SK-N-SH treated with all-trans-retinoic acid at 6 μM for 48 hours (cell line): ENCODE results near the gene CUBN.

Experiments used
- ATAC-seq: fragments of 200-7000 bp; cut with Tn5 transposase; 3 replicates; pipeline ENCODE4 v1.9.1; 2020; ENCODE audit warnings: mild to moderate bottlenecking, moderate library complexity
- ARNTL ChIP-seq: fragments of 450-650 bp; formaldehyde crosslinking; IDR thresholded peaks from 2 replicates; pipeline ENCODE4 v1.5.0; 2020; ENCODE audit warnings: low read depth, mild to moderate bottlenecking, moderate library complexity, borderline replicate concordance
- BACH2 ChIP-seq: fragments of 250-450 bp; sonication (Bioruptor Pico); IDR thresholded peaks from 2 replicates; pipeline ENCODE4 v1.9.0; 2021; ENCODE audit warnings: mild to moderate bottlenecking, borderline replicate concordance
- CREB5 ChIP-seq: fragments of 250-450 bp; sonication (Bioruptor Pico); IDR thresholded peaks from 2 replicates; pipeline ENCODE4 v1.5.1; 2020; ENCODE audit warnings: low read depth, mild to moderate bottlenecking, moderate library complexity
- CSRNP3 ChIP-seq: fragments of 250-450 bp; sonication (Bioruptor Pico); IDR thresholded peaks from 2 replicates; pipeline ENCODE4 v1.5.1; 2021; ENCODE audit warnings: mild to moderate bottlenecking, moderate library complexity
- ESRRG ChIP-seq: fragments of 250-450 bp; sonication (Bioruptor Pico); IDR thresholded peaks from 2 replicates; pipeline ENCODE4 v1.6.1; 2021; ENCODE audit warnings: mild to moderate bottlenecking
- GLIS3 ChIP-seq: fragments of 250-450 bp; sonication (Bioruptor Pico); IDR thresholded peaks from 2 replicates; pipeline ENCODE4 v1.5.0; 2020; ENCODE audit warnings: mild to moderate bottlenecking, moderate library complexity
- ISL1 ChIP-seq: fragments of 250-450 bp; sonication (Bioruptor Pico); IDR thresholded peaks from 2 replicates; pipeline ENCODE4 v2.1.2; 2022; ENCODE audit warnings: mild to moderate bottlenecking, moderate library complexity
- OSR1 ChIP-seq: fragments of 250-450 bp; sonication (Bioruptor Pico); IDR thresholded peaks from 2 replicates; pipeline ENCODE4 v1.8.0; 2022; ENCODE audit warnings: moderate library complexity, mild to moderate bottlenecking, inconsistent platforms
- PATZ1 ChIP-seq: fragments of 250-450 bp; sonication (Bioruptor Pico); IDR thresholded peaks from 2 replicates; pipeline ENCODE4 v1.8.0; 2020; ENCODE audit warnings: mild to moderate bottlenecking, moderate library complexity, borderline replicate concordance
- POU6F1 ChIP-seq: fragments of 250-450 bp; sonication (Bioruptor Pico); IDR thresholded peaks from 2 replicates; pipeline ENCODE4 v1.8.0; 2021; ENCODE audit warnings: low read depth, mild to moderate bottlenecking, moderate library complexity, borderline replicate concordance
- PPARA ChIP-seq: fragments of 250-450 bp; sonication (Bioruptor Pico); IDR thresholded peaks from 2 replicates; pipeline ENCODE4 v1.5.0; 2020; ENCODE audit warnings: mild to moderate bottlenecking, borderline replicate concordance
- RARB ChIP-seq: fragments of 250-450 bp; sonication (Bioruptor Pico); IDR thresholded peaks from 2 replicates; pipeline ENCODE4 v1.8.0; 2021; ENCODE audit warnings: mild to moderate bottlenecking, moderate library complexity
- SNAI2 ChIP-seq: fragments of 250-450 bp; sonication (Bioruptor Pico); IDR thresholded peaks from 2 replicates; pipeline ENCODE4 v1.5.0; 2020; ENCODE audit warnings: mild to moderate bottlenecking, moderate library complexity
- TCF4 ChIP-seq: fragments of 250-450 bp; sonication (Bioruptor Pico); IDR thresholded peaks from 2 replicates; pipeline ENCODE4 v1.8.0; 2021; ENCODE audit warnings: mild to moderate bottlenecking, moderate library complexity, borderline replicate concordance
- TOX ChIP-seq: fragments of 250-450 bp; sonication (Bioruptor Pico); IDR thresholded peaks from 2 replicates; pipeline ENCODE4 v1.8.0; 2021; ENCODE audit warnings: mild to moderate bottlenecking, moderate library complexity, borderline replicate concordance
- TSHZ2 ChIP-seq: fragments of 250-450 bp; sonication (Bioruptor Pico); IDR thresholded peaks from 2 replicates; pipeline ENCODE4 v1.5.0; 2020; ENCODE audit warnings: mild to moderate bottlenecking, moderate library complexity
- ZC3H10 ChIP-seq: fragments of 250-450 bp; sonication (Bioruptor Pico); IDR thresholded peaks from 2 replicates; pipeline ENCODE4 v1.5.1; 2021; ENCODE audit warnings: mild to moderate bottlenecking, moderate library complexity
- ZFP3 ChIP-seq: fragments of 250-450 bp; sonication (Bioruptor Pico); IDR thresholded peaks from 2 replicates; pipeline ENCODE4 v1.5.0; 2020; ENCODE audit warnings: mild to moderate bottlenecking, moderate library complexity
- ZFP30 ChIP-seq: fragments of 450-650 bp; formaldehyde crosslinking; IDR thresholded peaks from 2 replicates; pipeline ENCODE4 v1.5.0; 2022; ENCODE audit warnings: mild to moderate bottlenecking, moderate library complexity
- ZNF565 ChIP-seq: fragments of 450-650 bp; formaldehyde crosslinking; conservative IDR thresholded peaks from 2 replicates; pipeline ENCODE4 v1.5.0; 2020; ENCODE audit warnings: low read depth, mild to moderate bottlenecking, moderate library complexity
- ZNF70 ChIP-seq: fragments of 450-650 bp; formaldehyde crosslinking; IDR thresholded peaks from 2 replicates; pipeline ENCODE4 v1.5.0; 2020; ENCODE audit warnings: mild to moderate bottlenecking, moderate library complexity
- ZNF8 ChIP-seq: fragments of 450-650 bp; formaldehyde crosslinking; IDR thresholded peaks from 2 replicates; pipeline ENCODE4 v1.5.0; 2020; ENCODE audit warnings: mild to moderate bottlenecking, moderate library complexity

CUBN gene

GRCh38 chr10:16907687-16908086 is 221.9 kb downstream of the CUBN start:
- ATAC-seq, result no peak

GRCh38 chr10:16905320-16905719 is 224.3 kb downstream of the CUBN start:
- ATAC-seq, result no peak
- TF ChIP-seq ARNTL (CRISPR knock-in tag), result no peak
- no peak for TF ChIP-seq ZFP3 (CRISPR knock-in tag)
- no peak for TF ChIP-seq ZC3H10
- no peak for TF ChIP-seq CREB5 (CRISPR knock-in tag)
- no peak for TF ChIP-seq TCF4 (CRISPR knock-in tag)

More at GRCh38 chr10:16907687-16908086, 221.9 kb downstream of the CUBN start:
- no peak for TF ChIP-seq ZFP3 (CRISPR knock-in tag)

- TF ChIP-seq CREB5 (CRISPR knock-in tag) (no peak), ZNF70 (CRISPR knock-in tag) (no peak), CSRNP3 (no peak), ZNF565 (CRISPR knock-in tag) (no peak), ISL1 (CRISPR knock-in tag) (no peak), ZFP3 (CRISPR knock-in tag) (no peak), BACH2 (no peak), ARNTL (CRISPR knock-in tag) (no peak), PATZ1 (CRISPR knock-in tag) (no peak), TOX (CRISPR knock-in tag) (no peak), ZNF8 (CRISPR knock-in tag) (no peak), TSHZ2 (no peak), RARB (CRISPR knock-in tag) (no peak), ZFP30 (CRISPR knock-in tag) (no peak)
Measured at GRCh38 chr10:16904639-16905061, 225.0 kb downstream of the CUBN start.

GRCh38 chr10:16904049-16904448 is 225.6 kb downstream of the CUBN start:
- ATAC-seq, result no peak
- TF ChIP-seq GLIS3 (CRISPR knock-in tag) (no peak), TCF4 (CRISPR knock-in tag) (no peak), RARB (CRISPR knock-in tag) (no peak), ISL1 (CRISPR knock-in tag) (no peak), POU6F1 (no peak), PPARA (CRISPR knock-in tag) (no peak), ZFP3 (CRISPR knock-in tag) (no peak), ZFP30 (CRISPR knock-in tag) (no peak), ARNTL (CRISPR knock-in tag) (no peak), ESRRG (CRISPR knock-in tag) (no peak), ZNF565 (CRISPR knock-in tag) (no peak), OSR1 (CRISPR knock-in tag) (no peak), BACH2 (no peak), SNAI2 (CRISPR knock-in tag) (no peak), CREB5 (CRISPR knock-in tag) (no peak), CSRNP3 (no peak)

More at GRCh38 chr10:16904639-16905061, 225.0 kb downstream of the CUBN start:
- ATAC-seq, result peak; percentile 79
